Cerebellar cortex (tissue), 1 donor: ENCODE results near the gene MYO18B.

Experiments used
- DNase-seq: peaks from one replicate; pipeline ENCODE4 v3.0.0-alpha.2; 2015; ENCODE audit warnings: low spot score

Gene MYO18B

GRCh38 chr22:25908212-25908611 lies 166.2 kb downstream of the MYO18B start:
- DNase-seq = no peak

GRCh38 chr22:25908755-25909154 lies 166.8 kb downstream of the MYO18B start:
- no peak for DNase-seq

- no peak for DNase-seq
Measured at GRCh38 chr22:25909614-25910387, 167.8 kb downstream of the MYO18B start.

GRCh38 chr22:25911243-25911972 lies 169.4 kb downstream of the MYO18B start:
- DNase-seq = no peak

GRCh38 chr22:25919452-25919851 lies 177.5 kb downstream of the MYO18B start:
- no peak for DNase-seq

GRCh38 chr22:25922141-25922540 lies 180.2 kb downstream of the MYO18B start:
- DNase-seq = no peak

GRCh38 chr22:25923914-25924313 lies 181.9 kb downstream of the MYO18B start:
- no peak for DNase-seq

- DNase-seq = no peak
Measured at GRCh38 chr22:25928038-25928437, 186.1 kb downstream of the MYO18B start.

GRCh38 chr22:25929321-25929878 lies 187.4 kb downstream of the MYO18B start:
- no peak for DNase-seq

GRCh38 chr22:25930083-25930482 lies 188.1 kb downstream of the MYO18B start:
- no peak for DNase-seq

- no peak for DNase-seq
Measured at GRCh38 chr22:25930788-25931310, 188.9 kb downstream of the MYO18B start.

GRCh38 chr22:25933158-25933788 lies 191.3 kb downstream of the MYO18B start:
- DNase-seq = no peak

- DNase-seq = no peak
Measured at GRCh38 chr22:25935266-25936058, 193.5 kb downstream of the MYO18B start.

GRCh38 chr22:25938151-25938550 lies 196.2 kb downstream of the MYO18B start:
- DNase-seq = no peak

- DNase-seq = no peak
Measured at GRCh38 chr22:25939384-25939783, 197.4 kb downstream of the MYO18B start.

GRCh38 chr22:25940479-25940878 lies 198.5 kb downstream of the MYO18B start:
- no peak for DNase-seq

GRCh38 chr22:25941365-25941960 lies 199.5 kb downstream of the MYO18B start:
- DNase-seq = no peak

- peak; percentile 94 for DNase-seq
Measured at GRCh38 chr22:25942115-25942855, 200.3 kb downstream of the MYO18B start.

GRCh38 chr22:25942856-25943411 lies 200.9 kb downstream of the MYO18B start:
- DNase-seq = peak; percentile 98

- DNase-seq = no peak
Measured at GRCh38 chr22:25950111-25950510, 208.1 kb downstream of the MYO18B start.
